Measurements from ENCODE around the gene DIPK1A. TPM values are rescaled to one million over a fixed set of nuclear protein-coding genes. Genes with fewer than 3 reads are reported as not detected.
A peak's percentile ranks its signal among the peaks of the same experiment; 100 is the strongest.

The DIPK1A gene
- total RNA-seq, 1 donor from 2014 or later = 5.6 TPM

- Histone ChIP-seq H3K27ac (no peak overlapping the region), H3K4me1 (no peaks in the 10 kb centered on the region)
- no peak for ATAC-seq
Measured at GRCh38 chr1:92910081-92910480, 51.2 kb downstream of the DIPK1A start.

GRCh38 chr1:92909321-92909720 lies 51.9 kb downstream of the DIPK1A start:
- Histone ChIP-seq H3K4me3 (no peak overlapping the region), H3K27ac (no peak overlapping the region), H3K27me3 (ENCODE audit: low read depth) (no peaks in the 10 kb centered on the region), H3K4me1 (no peaks in the 10 kb centered on the region), H3K36me3 (no peaks in the 10 kb centered on the region), H3K9me3 (no peaks in the 10 kb centered on the region)
- TF ChIP-seq, protein P1, sequence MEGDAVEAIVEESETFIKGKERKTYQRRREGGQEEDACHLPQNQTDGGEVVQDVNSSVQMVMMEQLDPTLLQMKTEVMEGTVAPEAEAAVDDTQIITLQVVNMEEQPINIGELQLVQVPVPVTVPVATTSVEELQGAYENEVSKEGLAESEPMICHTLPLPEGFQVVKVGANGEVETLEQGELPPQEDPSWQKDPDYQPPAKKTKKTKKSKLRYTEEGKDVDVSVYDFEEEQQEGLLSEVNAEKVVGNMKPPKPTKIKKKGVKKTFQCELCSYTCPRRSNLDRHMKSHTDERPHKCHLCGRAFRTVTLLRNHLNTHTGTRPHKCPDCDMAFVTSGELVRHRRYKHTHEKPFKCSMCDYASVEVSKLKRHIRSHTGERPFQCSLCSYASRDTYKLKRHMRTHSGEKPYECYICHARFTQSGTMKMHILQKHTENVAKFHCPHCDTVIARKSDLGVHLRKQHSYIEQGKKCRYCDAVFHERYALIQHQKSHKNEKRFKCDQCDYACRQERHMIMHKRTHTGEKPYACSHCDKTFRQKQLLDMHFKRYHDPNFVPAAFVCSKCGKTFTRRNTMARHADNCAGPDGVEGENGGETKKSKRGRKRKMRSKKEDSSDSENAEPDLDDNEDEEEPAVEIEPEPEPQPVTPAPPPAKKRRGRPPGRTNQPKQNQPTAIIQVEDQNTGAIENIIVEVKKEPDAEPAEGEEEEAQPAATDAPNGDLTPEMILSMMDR (IDR thresholded peaks at IDR 0.05) = no peak
- DNase-seq (no peak), ATAC-seq (no peak)
- intact Hi-C loops (cut with DNase I) = no loop called here

More at GRCh38 chr1:92910081-92910480, 51.2 kb downstream of the DIPK1A start:
- intact Hi-C loops (cut with DNase I) = no loop called here
- H3K4me3 ChIP-seq = no peak overlapping the region
- no peaks in the 10 kb centered on the region for H3K27me3 ChIP-seq (ENCODE audit: low read depth)
- no peaks in the 10 kb centered on the region for H3K9me3 ChIP-seq
- H3K36me3 ChIP-seq = no peaks in the 10 kb centered on the region
- TF ChIP-seq, protein P1 (IDR thresholded peaks at IDR 0.05) = no peak
- no peak for DNase-seq

DNA sequence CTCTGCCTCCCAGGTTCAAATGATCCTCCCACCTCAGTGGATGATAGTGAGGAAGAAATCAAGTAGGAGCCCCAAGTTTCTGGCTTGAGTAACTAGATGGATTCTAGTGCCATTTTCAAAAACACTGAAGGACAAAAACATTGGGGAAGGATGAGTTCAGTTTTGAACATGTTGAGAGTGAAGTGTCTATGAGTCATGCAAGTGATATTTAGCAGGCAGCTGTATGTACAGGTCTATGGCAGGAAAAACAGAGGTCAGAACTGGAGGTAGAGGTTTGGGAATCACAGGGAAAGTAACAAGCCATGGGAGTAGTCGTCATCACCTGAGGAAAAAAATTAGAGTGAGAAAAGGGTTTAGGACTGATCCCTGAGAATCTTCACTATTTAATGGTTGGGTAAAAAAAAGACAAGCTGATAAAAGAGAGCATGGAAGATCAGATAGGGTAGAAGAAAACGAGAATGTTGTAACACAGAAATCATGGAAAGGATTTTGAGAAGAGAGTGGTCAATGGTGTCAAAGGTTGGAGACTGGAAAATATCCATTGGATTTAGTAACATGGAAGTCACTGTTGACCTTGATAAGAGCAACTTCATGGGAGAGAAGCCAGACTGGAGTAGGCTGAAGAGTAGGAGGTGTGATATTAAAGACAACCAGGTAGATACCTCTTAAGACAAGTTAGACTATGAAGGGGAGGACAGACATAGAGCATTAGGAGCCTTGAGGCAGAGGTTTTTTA lies 53.1 kb downstream of the DIPK1A start:
- no peaks in the 10 kb centered on the region for H3K4me1 ChIP-seq
- no peak for DNase-seq
- H3K4me3 ChIP-seq = no peak overlapping the region
- H3K9me3 ChIP-seq = no peaks in the 10 kb centered on the region
- intact Hi-C loops (cut with DNase I) = no loop called here
- no peaks in the 10 kb centered on the region for H3K27me3 ChIP-seq (ENCODE audit: low read depth)
- ATAC-seq = no peak
- H3K36me3 ChIP-seq = no peaks in the 10 kb centered on the region
- H3K27ac ChIP-seq = no peak overlapping the region
- TF ChIP-seq, protein P1 (IDR thresholded peaks at IDR 0.05) = no peak

DNA sequence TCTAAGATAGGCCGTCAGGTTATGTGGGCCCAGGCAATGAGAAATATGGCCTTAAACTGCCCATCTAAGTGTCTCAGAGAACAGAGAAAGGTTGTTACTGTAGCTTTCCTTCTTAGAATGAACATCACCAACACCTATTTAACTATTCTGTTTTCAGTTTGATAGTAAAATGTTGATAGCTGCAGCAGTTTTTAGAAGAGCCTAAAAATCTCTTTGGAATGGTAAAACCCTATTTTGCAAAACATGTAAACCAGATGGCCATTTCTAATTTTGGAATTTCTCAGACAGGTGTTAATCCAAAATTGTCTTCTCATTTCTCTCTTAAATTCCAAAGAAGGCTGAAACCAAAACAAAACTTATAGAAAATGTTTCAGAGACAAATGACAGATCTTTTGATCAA lies 57.5 kb downstream of the DIPK1A start:
- ATAC-seq (no peak), DNase-seq (no peak)
- H3K4me1 ChIP-seq = no peaks in the 10 kb centered on the region
- TF ChIP-seq, protein P1 (IDR thresholded peaks at IDR 0.05) = no peak
- H3K27me3 ChIP-seq (ENCODE audit: low read depth) = no peaks in the 10 kb centered on the region
- no peak overlapping the region for H3K27ac ChIP-seq
- H3K9me3 ChIP-seq = peaks cover 5% of the 10 kb centered on the region
- no peak overlapping the region for H3K4me3 ChIP-seq
- no peaks in the 10 kb centered on the region for H3K36me3 ChIP-seq
- intact Hi-C loops (cut with DNase I) = no loop called here

DNA sequence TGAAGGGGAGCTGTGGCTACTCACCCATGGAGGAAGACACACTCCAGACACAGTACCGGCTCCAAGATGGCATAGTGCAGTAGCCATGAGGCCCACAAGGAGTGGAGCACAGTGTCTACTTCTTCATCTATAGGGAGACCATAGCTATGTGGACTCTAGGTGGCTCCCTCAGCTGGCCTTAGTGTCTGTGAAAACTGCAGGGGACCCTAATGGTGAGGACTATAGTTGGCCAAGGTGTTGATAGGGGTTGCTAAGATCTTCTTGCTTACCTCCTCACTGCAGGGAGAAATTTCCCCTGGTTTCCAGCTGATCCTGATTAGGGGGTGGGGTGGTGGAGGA lies 58.9 kb downstream of the DIPK1A start:
- intact Hi-C loops (cut with DNase I) = no loop called here
- no peaks in the 10 kb centered on the region for H3K36me3 ChIP-seq
- H3K27ac ChIP-seq = no peak overlapping the region
- no peaks in the 10 kb centered on the region for H3K27me3 ChIP-seq (ENCODE audit: low read depth)
- TF ChIP-seq, protein P1 (IDR thresholded peaks at IDR 0.05) = no peak
- peaks cover 5% of the 10 kb centered on the region for H3K9me3 ChIP-seq
- no peaks in the 10 kb centered on the region for H3K4me1 ChIP-seq
- no peak overlapping the region for H3K4me3 ChIP-seq
- DNase-seq = no peak
- peak; percentile 19 to 36 for ATAC-seq

Data from lower lobe of right lung (tissue), 2 donors.